PC-3 (cell line): ENCODE results near the gene CRELD1. TPM values are rescaled to one million over a fixed set of nuclear protein-coding genes. Genes with fewer than 3 reads are reported as not detected.

Experiments
- ATAC-seq: fragments of 200-7000 bp; cut with Tn5 transposase; 2 replicates; pipeline ENCODE4 v1.9.1; 2020; ENCODE audit warnings: mild to moderate bottlenecking, moderate library complexity
- BruUV-seq: library from RNA; stranded (reverse); fragments of 400-500 nt; replicated peaks from 2 replicates; lab custom pipeline; 2021; lab: Mats Ljungman, UMichigan
- CTCF ChIA-PET: fragments of 300-600 bp; sonication (Branson Sonifier 250); formaldehyde crosslinking; loops from one replicate; lab custom pipeline; 2022; ENCODE audit warnings: antibody characterized with exemption; lab: Charles Lee
- POLR2A ChIA-PET: fragments of 300-600 bp; sonication (Branson Sonifier 250); formaldehyde crosslinking; loops from one replicate; lab custom pipeline; 2022; ENCODE audit warnings: antibody characterized with exemption; ENCODE audit not compliant: unreplicated experiment; lab: Charles Lee
- DNase-seq: peaks from one replicate; pipeline ENCODE4 v3.0.0-alpha.2; 2015
- H2AFZ ChIP-seq: fragments of 300-600 bp; sonication (generic); 2 replicates; pipeline ENCODE4 v1.6.0; 2016; ENCODE audit warnings: antibody characterized with exemption, low read length
- H3F3A ChIP-seq: fragments of 300-600 bp; sonication (generic); one replicate; pipeline ENCODE4 v1.6.0; 2017; ENCODE audit warnings: antibody characterized with exemption, low read length, control low read depth, mild to moderate bottlenecking; ENCODE audit not compliant: unreplicated experiment
- H3K27ac ChIP-seq: fragments of 300-600 bp; sonication (generic); 2 replicates; pipeline ENCODE4 v1.5.1; 2016; ENCODE audit warnings: mild to moderate bottlenecking, low read length
- H3K27me3 ChIP-seq: fragments of 300-600 bp; sonication (generic); 2 replicates; pipeline ENCODE4 v1.6.1; 2016; ENCODE audit warnings: low read length, mixed read lengths
- H3K36me3 ChIP-seq: fragments of 300-600 bp; sonication (generic); 2 replicates; pipeline ENCODE4 v1.6.1; 2016; ENCODE audit warnings: low read depth, mixed run types, low read length, mixed read lengths
- H3K4me1 ChIP-seq: fragments of 300-600 bp; sonication (generic); 2 replicates; pipeline ENCODE4 v1.5.1; 2016; ENCODE audit warnings: low read length; ENCODE audit not compliant: insufficient read depth
- H3K4me2 ChIP-seq: fragments of 300-600 bp; sonication (generic); 2 replicates; pipeline ENCODE4 v1.6.0; 2016; ENCODE audit warnings: low read length
- H3K4me3 ChIP-seq: fragments of 300-600 bp; sonication (generic); 2 replicates; pipeline ENCODE4 v1.5.1; 2016; ENCODE audit warnings: mild to moderate bottlenecking, low read length, mixed read lengths
- H3K79me2 ChIP-seq: fragments of 300-600 bp; sonication (generic); 2 replicates; pipeline ENCODE4 v1.6.1; 2017; ENCODE audit warnings: low read length, mixed read lengths
- H3K9ac ChIP-seq: fragments of 300-600 bp; sonication (generic); 2 replicates; pipeline ENCODE4 v1.6.0; 2016; ENCODE audit warnings: mild to moderate bottlenecking, low read length
- H3K9me2 ChIP-seq: fragments of 300-600 bp; sonication (generic); replicated peaks from 2 replicates; pipeline ENCODE4 v1.6.1; 2016; ENCODE audit warnings: mixed run types, low read length, mixed read lengths
- H3K9me3 ChIP-seq: fragments of 300-600 bp; sonication (generic); 2 replicates; pipeline ENCODE4 v1.6.1; 2016; ENCODE audit warnings: low read length, mixed read lengths
- H4K20me1 ChIP-seq: fragments of 300-600 bp; sonication (generic); 2 replicates; pipeline ENCODE4 v1.6.1; 2016; ENCODE audit warnings: low read length, mixed read lengths
- CTCF ChIP-seq: fragments of 300-600 bp; sonication (generic); conservative IDR thresholded peaks from 2 replicates; pipeline ENCODE4 v1.5.1; 2017; ENCODE audit warnings: antibody characterized with exemption, low read depth, mild to moderate bottlenecking, low read length
- EZH2 ChIP-seq: fragments of 300-600 bp; sonication (generic); IDR thresholded peaks from one replicate; pipeline ENCODE4 v1.6.1; 2017; ENCODE audit warnings: antibody characterized with exemption, mild to moderate bottlenecking, low read length; ENCODE audit not compliant: unreplicated experiment
- EZH2phosphoT487 ChIP-seq: fragments of 300-600 bp; sonication (generic); IDR thresholded peaks from 2 replicates; pipeline ENCODE4 v1.6.1; 2018; ENCODE audit warnings: mild to moderate bottlenecking, antibody characterized with exemption, low read length, borderline replicate concordance
- intact Hi-C: fragments of 100-400 bp; cut with micrococcal nuclease; formaldehyde crosslinking; loops from 2 replicates; pipeline ENCODE4 v1.9.0; 2023
- total RNA-seq: library from RNA; depleted of rRNA; stranded (reverse); fragments of >200 nt; gene quantifications from 2 replicates; pipeline ENCODE4 v1.2.3, GENCODE V29; 2014

The CRELD1 gene
- total RNA-seq, 1 experiment from 2014 or later, result 22.0 TPM

GRCh38 chr3:9951962-9952805 lies 18.6 kb downstream of the CRELD1 start, which contains the start of gene PRRT3:
PRRT3 (minus strand) TSS chr3:9952408; CDS start chr3:9950115, 2,293 bp downstream.
- Histone ChIP-seq H3K4me2 (peak within 1 kb of the TSS; percentile 87), H3K9me3 (no peaks in the 10 kb centered on the region), H3K27me3 (no peaks in the 10 kb centered on the region), H3K27ac (no peak within 1 kb of the TSS), H3K4me1 (peaks cover 47% of the 10 kb centered on the region), H3K79me2 (peaks cover 21% of the 10 kb centered on the region), H3K4me3 (peak within 1 kb of the TSS; percentile 73), H3F3A (no peaks in the 10 kb centered on the region), H2AFZ (peak within 1 kb of the TSS; percentile 69; the same call in 1 of the 2 replicates), H3K36me3 (no peaks in the 10 kb centered on the region; the same call in 1 of the 2 replicates), H3K9me2 (no peaks in the 10 kb centered on the region), H4K20me1 (no peaks in the 10 kb centered on the region), H3K9ac (peak within 1 kb of the TSS; percentile 10; the same call in 1 of the 2 replicates)
- ChIA-PET POLR2A (no interaction called here), CTCF (no interaction called here)
- ATAC-seq (peak; percentile 56), DNase-seq (peak; percentile 58)
- intact Hi-C loops, result loop anchor here (10.0 kb wide), 1 partner anchor 273 kb away; no protein-coding TSS in a partner anchor
- TF ChIP-seq CTCF (no peak), EZH2phosphoT487 (no peak), EZH2 (no peak)
- no TSS peak for BruUV-seq

GRCh38 chr3:9955067-9955502 lies 21.5 kb downstream of the CRELD1 start:
- Histone ChIP-seq H3K4me3 (no peak overlapping the region), H3K79me2 (no peaks in the 10 kb centered on the region), H3K27ac (no peak overlapping the region), H3K9me3 (no peaks in the 10 kb centered on the region), H4K20me1 (no peaks in the 10 kb centered on the region), H3K9ac (no peak overlapping the region), H3F3A (no peaks in the 10 kb centered on the region), H2AFZ (no peak overlapping the region), H3K9me2 (no peaks in the 10 kb centered on the region), H3K36me3 (no peaks in the 10 kb centered on the region), H3K4me1 (peaks cover 31% of the 10 kb centered on the region), H3K4me2 (0 out of 2 replicates have a peak overlapping the region, but pooled peaks have one; percentile 20), H3K27me3 (no peaks in the 10 kb centered on the region)
- POLR2A ChIA-PET, result interaction anchor here (0.6 kb wide), 1 partner anchor 82 kb away, joined by 4 read pairs; no protein-coding TSS in a partner anchor
- DNase-seq, result no peak
- TF ChIP-seq EZH2 (no peak), CTCF (no peak), EZH2phosphoT487 (no peak)
- CTCF ChIA-PET, result no interaction called here
- intact Hi-C loops, result loop anchor here (10.0 kb wide), 1 partner anchor 270 kb away; no protein-coding TSS in a partner anchor
- BruUV-seq, result no TSS peak
- ATAC-seq, result no peak
